GM13976 (cell line): ENCODE measurements around the gene NRF1.

ENCODE experiments used
- DNase-seq: peaks from one replicate; pipeline ENCODE4 v3.0.0; 2012; ENCODE audit warnings: low spot score
- CTCF ChIP-seq: IDR thresholded peaks from 2 replicates; pipeline ENCODE4 v1.5.1; 2012; ENCODE audit warnings: borderline replicate concordance, mild to moderate bottlenecking; ENCODE audit not compliant: insufficient read depth; ENCODE audit errors: extremely low read depth, missing control alignments, control extremely low read depth
- in situ Hi-C: fragments of 300-500 bp; cut with MboI; formaldehyde crosslinking; loops from one replicate; pipeline ENCODE4 v1.12.0; 2022; ENCODE audit warnings: low sequenced_read_pairs, mixed read lengths, inconsistent platforms; ENCODE audit not compliant: unreplicated experiment

Gene NRF1

GRCh38 chr7:129772646-129773280 lies 161.2 kb downstream of the NRF1 start:
- in situ Hi-C loops, result no loop called here
- DNase-seq, result no peak
- TF ChIP-seq CTCF, result no peak

GRCh38 chr7:129773328-129773731 lies 161.8 kb downstream of the NRF1 start:
- no peak for TF ChIP-seq CTCF
- peak; percentile 37 for DNase-seq
- in situ Hi-C loops, result no loop called here

- no peak for DNase-seq
- no peak for TF ChIP-seq CTCF
- in situ Hi-C loops, result no loop called here
These were observed 162.4 kb downstream of the NRF1 start for GRCh38 chr7:129773871-129774270.

GRCh38 chr7:129774359-129774758 lies 162.8 kb downstream of the NRF1 start:
- in situ Hi-C loops, result no loop called here
- DNase-seq, result no peak
- no peak for TF ChIP-seq CTCF

- no peak for DNase-seq
- no peak for TF ChIP-seq CTCF
- in situ Hi-C loops, result no loop called here
These were observed 163.6 kb downstream of the NRF1 start for GRCh38 chr7:129774871-129775694.

- TF ChIP-seq CTCF, result no peak
- in situ Hi-C loops, result no loop called here
- no peak for DNase-seq
These were observed 164.3 kb downstream of the NRF1 start for GRCh38 chr7:129775695-129776361.
